Muscle of leg (tissue), 16 donors: ENCODE results near the gene NDUFB2. TPM values are rescaled to one million over a fixed set of nuclear protein-coding genes. Genes with fewer than 3 reads are reported as not detected.

Source experiments
- DNase-seq: peaks from one replicate; pipeline ENCODE4 v3.0.0; 2013
- H3K27ac ChIP-seq: one replicate; pipeline ENCODE4 v1.5.1; 2013; ENCODE audit warnings: mild to moderate bottlenecking, low read length, control low read depth
- H3K27me3 ChIP-seq: one replicate; pipeline ENCODE4 v1.6.1; 2013; ENCODE audit warnings: low read length; ENCODE audit not compliant: control insufficient read depth, insufficient read depth
- H3K36me3 ChIP-seq: one replicate; pipeline ENCODE4 v1.6.1; 2013; ENCODE audit warnings: low read length; ENCODE audit not compliant: control insufficient read depth, insufficient read depth
- H3K4me1 ChIP-seq: one replicate; pipeline ENCODE4 v1.6.1; 2013; ENCODE audit warnings: low read length; ENCODE audit not compliant: control insufficient read depth, insufficient read depth
- H3K4me3 ChIP-seq: one replicate; pipeline ENCODE4 v1.5.1; 2013; ENCODE audit warnings: low read length, control low read depth
- H3K9me3 ChIP-seq: replicated peaks from 2 replicates; pipeline ENCODE4 v1.6.1; 2013; ENCODE audit warnings: low read depth, low read length; ENCODE audit not compliant: control insufficient read depth
- WGBS: methylation state at CpG from one replicate; pipeline ENCODE4 v1.1.5; 2013; ENCODE audit warnings: missing lambda C conversion rate; ENCODE audit not compliant: insufficient coverage; 5-methylcytosine and 5-hydroxymethylcytosine counted together
- long read RNA-seq, 11 donors: transcript quantifications; one replicate each; lab custom pipeline, GENCODE V29; 2026
- polyA plus RNA-seq, 8 donors: library from polyadenylated mRNA; unstranded; fragments of 120-200 nt; gene quantifications; one replicate each; pipeline versions ENCODE4 v1.2.1 to v1.2.3, GENCODE V29; 2013; ENCODE audit warnings: inconsistent platforms in 1 of 8, low replicate concordance in 1 of 8; ENCODE audit not compliant: insufficient read length in 8 of 8, insufficient read depth in 1 of 8
- total RNA-seq: library from RNA; stranded (reverse); fragments of 120-200 nt; gene quantifications from one replicate; pipeline ENCODE4 v1.2.4, GENCODE V29; 2013

The NDUFB2 gene
- total RNA-seq (270 TPM), polyA plus RNA-seq (100 to 1,000 TPM; 147 to 184 (median 162) TPM)
- long read RNA-seq, donor 1, transcript NDUFB2-214 (3 exons, 665 nt): minor isoform, 7 of 113 reads
- long read RNA-seq, donor 1, transcript NDUFB2-201 (4 exons, 504 nt): major isoform, 71 of 113 reads
- long read RNA-seq, donor 1, partial matches to known transcripts: 33 of 113 reads
- long read RNA-seq, donor 1, other reads (novel, unspliced or antisense): 0 of 113 reads
- long read RNA-seq, donor 2, transcript NDUFB2-201 (4 exons, 504 nt): major isoform, 19 of 39 reads
- long read RNA-seq, donor 2, partial matches to known transcripts: 16 of 39 reads
- long read RNA-seq, donor 2, other reads (novel, unspliced or antisense): 0 of 39 reads
- long read RNA-seq, donor 3, transcript NDUFB2-201 (4 exons, 504 nt): major isoform, 152 of 232 reads
- long read RNA-seq, donor 3, transcript NDUFB2-214 (3 exons, 665 nt): minor isoform, 10 of 232 reads
- long read RNA-seq, donor 3, transcript NDUFB2-207 (3 exons, 1,101 nt): minor isoform, 6 of 232 reads
- long read RNA-seq, donor 3, partial matches to known transcripts: 61 of 232 reads
- long read RNA-seq, donor 3, other reads (novel, unspliced or antisense): 0 of 232 reads
- long read RNA-seq, donor 4, transcript NDUFB2-207 (3 exons, 1,101 nt): minor isoform, 8 of 187 reads
- long read RNA-seq, donor 4, transcript NDUFB2-214 (3 exons, 665 nt): minor isoform, 11 of 187 reads
- long read RNA-seq, donor 4, transcript NDUFB2-201 (4 exons, 504 nt): major isoform, 129 of 187 reads
- long read RNA-seq, donor 4, partial matches to known transcripts: 32 of 187 reads
- long read RNA-seq, donor 4, other reads (novel, unspliced or antisense): 5 of 187 reads
- long read RNA-seq, donor 5, transcript NDUFB2-214 (3 exons, 665 nt): minor isoform, 19 of 563 reads
- long read RNA-seq, donor 5, transcript NDUFB2-207 (3 exons, 1,101 nt): minor isoform, 20 of 563 reads
- long read RNA-seq, donor 5, transcript NDUFB2-201 (4 exons, 504 nt): major isoform, 390 of 563 reads
- long read RNA-seq, donor 5, partial matches to known transcripts: 122 of 563 reads
- long read RNA-seq, donor 5, other reads (novel, unspliced or antisense): 5 of 563 reads
- long read RNA-seq, donor 6, transcript NDUFB2-201 (4 exons, 504 nt): major isoform, 352 of 629 reads
- long read RNA-seq, donor 6, transcript NDUFB2-207 (3 exons, 1,101 nt): minor isoform, 22 of 629 reads
- long read RNA-seq, donor 6, transcript NDUFB2-214 (3 exons, 665 nt): minor isoform, 21 of 629 reads
- long read RNA-seq, donor 6, partial matches to known transcripts: 222 of 629 reads
- long read RNA-seq, donor 6, other reads (novel, unspliced or antisense): 10 of 629 reads
- long read RNA-seq, donor 7, transcript NDUFB2-201 (4 exons, 504 nt): major isoform, 243 of 380 reads
- long read RNA-seq, donor 7, transcript NDUFB2-207 (3 exons, 1,101 nt): minor isoform, 5 of 380 reads
- long read RNA-seq, donor 7, transcript NDUFB2-214 (3 exons, 665 nt): minor isoform, 14 of 380 reads
- long read RNA-seq, donor 7, partial matches to known transcripts: 104 of 380 reads
- long read RNA-seq, donor 7, other reads (novel, unspliced or antisense): 5 of 380 reads
- long read RNA-seq, donor 8, transcript NDUFB2-201 (4 exons, 504 nt): major isoform, 129 of 292 reads
- long read RNA-seq, donor 8, transcript NDUFB2-207 (3 exons, 1,101 nt): minor isoform, 5 of 292 reads
- long read RNA-seq, donor 8, transcript NDUFB2-214 (3 exons, 665 nt): minor isoform, 22 of 292 reads
- long read RNA-seq, donor 8, partial matches to known transcripts: 133 of 292 reads
- long read RNA-seq, donor 8, other reads (novel, unspliced or antisense): 0 of 292 reads
- long read RNA-seq, donor 9, transcript NDUFB2-214 (3 exons, 665 nt): minor isoform, 15 of 286 reads
- long read RNA-seq, donor 9, transcript NDUFB2-201 (4 exons, 504 nt): major isoform, 180 of 286 reads
- long read RNA-seq, donor 9, transcript NDUFB2-207 (3 exons, 1,101 nt): minor isoform, 10 of 286 reads
- long read RNA-seq, donor 9, partial matches to known transcripts: 79 of 286 reads
- long read RNA-seq, donor 9, other reads (novel, unspliced or antisense): 0 of 286 reads
- long read RNA-seq, donor 10, transcript NDUFB2-214 (3 exons, 665 nt): minor isoform, 20 of 477 reads
- long read RNA-seq, donor 10, transcript NDUFB2-201 (4 exons, 504 nt): major isoform, 255 of 477 reads
- long read RNA-seq, donor 10, partial matches to known transcripts: 195 of 477 reads
- long read RNA-seq, donor 10, other reads (novel, unspliced or antisense): 0 of 477 reads
- long read RNA-seq, donor 11, transcript NDUFB2-201 (4 exons, 504 nt): major isoform, 193 of 300 reads
- long read RNA-seq, donor 11, transcript NDUFB2-214 (3 exons, 665 nt): minor isoform, 12 of 300 reads
- long read RNA-seq, donor 11, transcript NDUFB2-207 (3 exons, 1,101 nt): minor isoform, 9 of 300 reads
- long read RNA-seq, donor 11, partial matches to known transcripts: 82 of 300 reads
- long read RNA-seq, donor 11, other reads (novel, unspliced or antisense): 0 of 300 reads

GRCh38 chr7:140696680-140697446, at the start of gene NDUFB2:
Gene NDUFB2 (plus strand): TSS chr7:140696708. CDS start chr7:140696745, 37 bp downstream.
- no peaks in the 10 kb centered on the region for H3K9me3 ChIP-seq
- H3K36me3 ChIP-seq: peaks cover 12% of the 10 kb centered on the region
- peak within 1 kb of the TSS; percentile 99 for H3K27ac ChIP-seq
- no peaks in the 10 kb centered on the region for H3K27me3 ChIP-seq
- H3K4me1 ChIP-seq: peaks cover 19% of the 10 kb centered on the region
- DNase-seq: peak; percentile 93
- under 1% methylated on average over 75 of the region's 82 CpGs for WGBS
- peak within 1 kb of the TSS; percentile 92 for H3K4me3 ChIP-seq

GRCh38 chr7:140646931-140647647, 49.4 kb upstream of the NDUFB2 start:
- Histone ChIP-seq H3K27me3 (no peaks in the 10 kb centered on the region), H3K4me1 (peaks cover 4% of the 10 kb centered on the region), H3K4me3 (no peak overlapping the region), H3K27ac (no peak overlapping the region), H3K36me3 (no peaks in the 10 kb centered on the region), H3K9me3 (no peaks in the 10 kb centered on the region)
- peak; percentile 48 for DNase-seq
- WGBS: 10% methylated on average over 2 of the region's 8 CpGs

GRCh38 chr7:140649556-140650205, 46.8 kb upstream of the NDUFB2 start:
- Histone ChIP-seq H3K4me1 (peaks cover 11% of the 10 kb centered on the region), H3K4me3 (no peak overlapping the region), H3K9me3 (no peaks in the 10 kb centered on the region), H3K27ac (no peak overlapping the region), H3K36me3 (no peaks in the 10 kb centered on the region), H3K27me3 (no peaks in the 10 kb centered on the region)
- no CpG with 5 or more reads among the region's 6 CpGs for WGBS
- no peak for DNase-seq

- 69% methylated on average over 5 of the region's 12 CpGs for WGBS
- Histone ChIP-seq H3K27ac (no peak overlapping the region), H3K4me1 (peaks cover 11% of the 10 kb centered on the region), H3K27me3 (no peaks in the 10 kb centered on the region), H3K4me3 (no peak overlapping the region), H3K9me3 (no peaks in the 10 kb centered on the region), H3K36me3 (no peaks in the 10 kb centered on the region)
- DNase-seq: no peak
Observed at GRCh38 chr7:140650367-140650766, 46.1 kb upstream of the NDUFB2 start.

- WGBS: 13% methylated on average over 8 of the region's 15 CpGs
- Histone ChIP-seq H3K36me3 (no peaks in the 10 kb centered on the region), H3K9me3 (no peaks in the 10 kb centered on the region), H3K4me1 (peaks cover 20% of the 10 kb centered on the region), H3K4me3 (no peak overlapping the region), H3K27me3 (no peaks in the 10 kb centered on the region), H3K27ac (no peak overlapping the region)
- DNase-seq: peak; percentile 93
Observed at GRCh38 chr7:140653319-140654108, 43.0 kb upstream of the NDUFB2 start.

- H3K4me3 ChIP-seq: no peak overlapping the region
- no peaks in the 10 kb centered on the region for H3K9me3 ChIP-seq
- H3K36me3 ChIP-seq: no peaks in the 10 kb centered on the region
- H3K27ac ChIP-seq: no peak overlapping the region
- H3K27me3 ChIP-seq: no peaks in the 10 kb centered on the region
- no peak for DNase-seq
- peaks cover 20% of the 10 kb centered on the region for H3K4me1 ChIP-seq
- WGBS: no CpG with 5 or more reads among the region's 2 CpGs
Observed at GRCh38 chr7:140654109-140654387, 42.5 kb upstream of the NDUFB2 start.

GRCh38 chr7:140654661-140655060, 41.8 kb upstream of the NDUFB2 start:
- Histone ChIP-seq H3K9me3 (no peaks in the 10 kb centered on the region), H3K27me3 (no peaks in the 10 kb centered on the region), H3K4me3 (no peak overlapping the region), H3K36me3 (no peaks in the 10 kb centered on the region), H3K27ac (no peak overlapping the region), H3K4me1 (peaks cover 20% of the 10 kb centered on the region)
- no peak for DNase-seq
- WGBS: 95% methylated on average over 4 of the region's 4 CpGs
